ENCODE results near the gene SPP1.

Gene SPP1

GRCh38 chr4:88005946-88006345 is 30.4 kb downstream of the SPP1 start:
- TF ChIP-seq TAF1 (IDR thresholded peaks at IDR 0.05; ENCODE audit: borderline replicate concordance, insufficient read depth, low read length), result no peak
- TF ChIP-seq SIN3A (IDR thresholded peaks at IDR 0.05; ENCODE audit: borderline replicate concordance, insufficient read depth, low read length), result no peak
- TF ChIP-seq FOXP2 (optimal IDR thresholded peaks at IDR 0.05; ENCODE audit: borderline replicate concordance, extremely low read depth, extremely low read length, insufficient read depth), result no peak
- TF ChIP-seq REST (IDR thresholded peaks at IDR 0.05; ENCODE audit: insufficient read depth in 1 of 2, low read depth in 2 of 2, low read length in 2 of 2), result no peak
- TF ChIP-seq POLR2AphosphoS5 (IDR thresholded peaks at IDR 0.05; ENCODE audit: low read depth, low read length), result no peak

GRCh38 chr4:88006956-88007303 is 31.4 kb downstream of the SPP1 start:
- TF ChIP-seq POLR2AphosphoS5 (IDR thresholded peaks at IDR 0.05; ENCODE audit: low read depth, low read length), result no peak
- no peak for TF ChIP-seq TAF1 (IDR thresholded peaks at IDR 0.05; ENCODE audit: borderline replicate concordance, insufficient read depth, low read length)
- no peak for TF ChIP-seq REST (IDR thresholded peaks at IDR 0.05; ENCODE audit: insufficient read depth in 1 of 2, low read depth in 2 of 2, low read length in 2 of 2)
- no peak for TF ChIP-seq FOXP2 (optimal IDR thresholded peaks at IDR 0.05; ENCODE audit: borderline replicate concordance, extremely low read depth, extremely low read length, insufficient read depth)
- no peak for TF ChIP-seq SIN3A (IDR thresholded peaks at IDR 0.05; ENCODE audit: borderline replicate concordance, insufficient read depth, low read length)

- peak; percentile 68 for TF ChIP-seq FOXP2 (optimal IDR thresholded peaks at IDR 0.05; ENCODE audit: borderline replicate concordance, extremely low read depth, extremely low read length, insufficient read depth)
- no peak for TF ChIP-seq REST (IDR thresholded peaks at IDR 0.05; ENCODE audit: insufficient read depth in 1 of 2, low read depth in 2 of 2, low read length in 2 of 2)
- TF ChIP-seq TAF1 (IDR thresholded peaks at IDR 0.05; ENCODE audit: borderline replicate concordance, insufficient read depth, low read length), result peak; percentile 81
- TF ChIP-seq POLR2AphosphoS5 (IDR thresholded peaks at IDR 0.05; ENCODE audit: low read depth, low read length), result no peak; the same call in 1 of the 2 replicates
- TF ChIP-seq SIN3A (IDR thresholded peaks at IDR 0.05; ENCODE audit: borderline replicate concordance, insufficient read depth, low read length), result 0 out of 2 replicates have a peak, but pooled peaks have one; percentile 26
These were observed 32.0 kb downstream of the SPP1 start, which contains the start of gene PKD2 for GRCh38 chr4:88007304-88008121. TSS of gene PKD2 (plus strand) at chr4:88007635. CDS start at chr4:88007734, 99 bp downstream.

- TF ChIP-seq FOXP2 (optimal IDR thresholded peaks at IDR 0.05; ENCODE audit: borderline replicate concordance, extremely low read depth, extremely low read length, insufficient read depth), result no peak
- TF ChIP-seq POLR2AphosphoS5 (IDR thresholded peaks at IDR 0.05; ENCODE audit: low read depth, low read length), result no peak
- TF ChIP-seq SIN3A (IDR thresholded peaks at IDR 0.05; ENCODE audit: borderline replicate concordance, insufficient read depth, low read length), result peak; percentile 82; the same call in 1 of the 2 replicates
- TF ChIP-seq TAF1 (IDR thresholded peaks at IDR 0.05; ENCODE audit: borderline replicate concordance, insufficient read depth, low read length), result no peak
- no peak for TF ChIP-seq REST (IDR thresholded peaks at IDR 0.05; ENCODE audit: insufficient read depth in 1 of 2, low read depth in 2 of 2, low read length in 2 of 2)
These were observed 32.7 kb downstream of the SPP1 start for GRCh38 chr4:88008122-88008742.
